ENCODE measurements around the gene GTF3C2.

DNA sequence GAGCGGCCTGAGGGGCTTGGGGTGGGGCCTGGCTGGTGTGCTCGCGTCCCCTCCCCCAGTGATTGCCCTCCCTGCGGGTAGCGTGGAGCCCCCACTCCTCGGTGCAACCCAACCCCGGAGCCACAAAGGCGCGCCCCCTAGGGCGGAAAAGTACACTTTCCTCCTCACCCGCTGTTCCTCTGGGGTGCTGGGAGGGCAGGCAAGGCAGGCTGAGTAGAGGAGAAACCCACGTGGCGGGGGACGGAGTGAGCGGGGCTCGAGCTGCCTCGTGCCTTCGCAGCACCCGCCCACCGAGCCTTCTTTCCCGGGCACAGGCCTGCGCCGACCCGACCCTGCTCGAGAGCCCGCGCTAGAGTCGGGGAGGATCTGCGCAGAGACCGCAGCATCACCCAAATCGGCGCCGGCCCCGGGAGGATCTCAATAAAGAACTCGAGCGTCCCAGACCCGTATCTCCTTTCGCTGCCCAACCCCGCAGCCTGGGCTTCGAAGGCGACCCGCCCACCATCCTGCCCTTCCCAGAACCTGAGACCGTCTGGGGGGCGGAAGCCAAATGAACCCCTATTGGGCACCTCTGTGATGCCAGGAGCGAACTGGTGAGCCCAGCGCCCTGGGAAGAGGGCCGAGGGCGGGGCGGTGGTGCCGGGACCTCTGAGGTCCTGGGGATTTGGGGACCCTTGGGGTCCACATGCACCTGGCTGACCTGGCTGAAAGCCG is 49.8 kb downstream of the GTF3C2 start:
- TF ChIP-seq, protein P1, sequence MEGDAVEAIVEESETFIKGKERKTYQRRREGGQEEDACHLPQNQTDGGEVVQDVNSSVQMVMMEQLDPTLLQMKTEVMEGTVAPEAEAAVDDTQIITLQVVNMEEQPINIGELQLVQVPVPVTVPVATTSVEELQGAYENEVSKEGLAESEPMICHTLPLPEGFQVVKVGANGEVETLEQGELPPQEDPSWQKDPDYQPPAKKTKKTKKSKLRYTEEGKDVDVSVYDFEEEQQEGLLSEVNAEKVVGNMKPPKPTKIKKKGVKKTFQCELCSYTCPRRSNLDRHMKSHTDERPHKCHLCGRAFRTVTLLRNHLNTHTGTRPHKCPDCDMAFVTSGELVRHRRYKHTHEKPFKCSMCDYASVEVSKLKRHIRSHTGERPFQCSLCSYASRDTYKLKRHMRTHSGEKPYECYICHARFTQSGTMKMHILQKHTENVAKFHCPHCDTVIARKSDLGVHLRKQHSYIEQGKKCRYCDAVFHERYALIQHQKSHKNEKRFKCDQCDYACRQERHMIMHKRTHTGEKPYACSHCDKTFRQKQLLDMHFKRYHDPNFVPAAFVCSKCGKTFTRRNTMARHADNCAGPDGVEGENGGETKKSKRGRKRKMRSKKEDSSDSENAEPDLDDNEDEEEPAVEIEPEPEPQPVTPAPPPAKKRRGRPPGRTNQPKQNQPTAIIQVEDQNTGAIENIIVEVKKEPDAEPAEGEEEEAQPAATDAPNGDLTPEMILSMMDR (IDR thresholded peaks at IDR 0.05) = no peak
- TF ChIP-seq POLR2A (IDR thresholded peaks at IDR 0.05) = no peak
- no peak for TF ChIP-seq POLR2AphosphoS5 (IDR thresholded peaks at IDR 0.05)
